BE2C (cell line): ENCODE results near the gene MAPKAP1.
"Not testable (repeated sequence)": the region's sequence is repeated elsewhere in the genome, so short reads cannot be mapped to it uniquely, and the experiment has no call there.

Experiments
- DNase-seq: peaks from one replicate; pipeline ENCODE4 v3.0.0-alpha.2; 2020
- H3K27me3 ChIP-seq: fragments of 250-450 bp; sonication (Bioruptor Pico); 2 replicates; pipeline ENCODE4 v1.5.1; 2020; ENCODE audit warnings: mild to moderate bottlenecking
- H3K36me3 ChIP-seq: fragments of 250-450 bp; sonication (Bioruptor Pico); 2 replicates; pipeline ENCODE4 v1.5.1; 2020; ENCODE audit warnings: mild to moderate bottlenecking
- H3K4me1 ChIP-seq: fragments of 250-450 bp; sonication (Bioruptor Pico); 2 replicates; pipeline ENCODE4 v1.5.1; 2020
- H3K4me3 ChIP-seq: 2 replicates; pipeline ENCODE4 v1.5.1; 2011; ENCODE audit warnings: low read depth, low read length
- H3K9me3 ChIP-seq: fragments of 250-450 bp; sonication (Bioruptor Pico); 2 replicates; pipeline ENCODE4 v1.5.1; 2020
- TF ChIP-seq, protein P1 (sequence below): IDR thresholded peaks from 2 replicates; pipeline ENCODE4 v1.5.1; 2012; ENCODE audit warnings: mild to moderate bottlenecking, low read depth, low read length

MAPKAP1 gene

GRCh38 chr9:125705893-125706292, 1.1 kb downstream of the MAPKAP1 start:
- H3K36me3 ChIP-seq = no peaks in the 10 kb centered on the region
- H3K27me3 ChIP-seq = no peaks in the 10 kb centered on the region
- DNase-seq = no peak
- peak overlapping the region; percentile 91 for H3K4me3 ChIP-seq
- H3K4me1 ChIP-seq = peaks cover 2% of the 10 kb centered on the region
- TF ChIP-seq, protein P1, sequence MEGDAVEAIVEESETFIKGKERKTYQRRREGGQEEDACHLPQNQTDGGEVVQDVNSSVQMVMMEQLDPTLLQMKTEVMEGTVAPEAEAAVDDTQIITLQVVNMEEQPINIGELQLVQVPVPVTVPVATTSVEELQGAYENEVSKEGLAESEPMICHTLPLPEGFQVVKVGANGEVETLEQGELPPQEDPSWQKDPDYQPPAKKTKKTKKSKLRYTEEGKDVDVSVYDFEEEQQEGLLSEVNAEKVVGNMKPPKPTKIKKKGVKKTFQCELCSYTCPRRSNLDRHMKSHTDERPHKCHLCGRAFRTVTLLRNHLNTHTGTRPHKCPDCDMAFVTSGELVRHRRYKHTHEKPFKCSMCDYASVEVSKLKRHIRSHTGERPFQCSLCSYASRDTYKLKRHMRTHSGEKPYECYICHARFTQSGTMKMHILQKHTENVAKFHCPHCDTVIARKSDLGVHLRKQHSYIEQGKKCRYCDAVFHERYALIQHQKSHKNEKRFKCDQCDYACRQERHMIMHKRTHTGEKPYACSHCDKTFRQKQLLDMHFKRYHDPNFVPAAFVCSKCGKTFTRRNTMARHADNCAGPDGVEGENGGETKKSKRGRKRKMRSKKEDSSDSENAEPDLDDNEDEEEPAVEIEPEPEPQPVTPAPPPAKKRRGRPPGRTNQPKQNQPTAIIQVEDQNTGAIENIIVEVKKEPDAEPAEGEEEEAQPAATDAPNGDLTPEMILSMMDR = no peak
- no peaks in the 10 kb centered on the region for H3K9me3 ChIP-seq

- no peaks in the 10 kb centered on the region for H3K36me3 ChIP-seq
- H3K27me3 ChIP-seq = no peaks in the 10 kb centered on the region
- no peak overlapping the region for H3K4me3 ChIP-seq
- no peaks in the 10 kb centered on the region for H3K9me3 ChIP-seq
- H3K4me1 ChIP-seq = peaks cover 2% of the 10 kb centered on the region
- no peak for DNase-seq
- TF ChIP-seq, protein P1 = no peak
Measured at GRCh38 chr9:125703662-125704061, 3.3 kb downstream of the MAPKAP1 start.

DNA sequence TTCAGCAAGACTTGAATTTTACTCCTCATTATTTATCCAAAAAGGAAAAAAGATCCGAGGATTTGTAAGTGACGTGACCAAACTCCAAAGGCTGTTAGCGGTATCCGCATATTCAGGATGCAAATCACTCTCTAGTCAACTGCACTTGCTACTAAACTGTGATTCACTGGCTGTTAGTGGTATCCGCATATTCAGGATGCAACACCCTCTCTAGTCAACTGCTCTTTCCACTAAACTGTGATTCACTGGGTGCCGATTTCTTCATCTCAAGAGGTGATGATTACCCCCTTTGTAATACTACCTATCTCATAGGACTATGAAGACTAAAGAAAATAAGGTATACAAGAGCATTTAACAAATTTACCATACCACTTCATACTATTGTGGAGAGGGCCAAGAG, 5.7 kb downstream of the MAPKAP1 start:
- TF ChIP-seq, protein P1 = no peak
- no peaks in the 10 kb centered on the region for H3K27me3 ChIP-seq
- H3K4me1 ChIP-seq = no peaks in the 10 kb centered on the region; the same call in none of the 2 replicates
- no peaks in the 10 kb centered on the region for H3K36me3 ChIP-seq
- no peaks in the 10 kb centered on the region for H3K9me3 ChIP-seq
- DNase-seq = no peak
- H3K4me3 ChIP-seq = no peak overlapping the region

GRCh38 chr9:125700791-125701190, 6.2 kb downstream of the MAPKAP1 start:
- Histone ChIP-seq H3K36me3 (no peaks in the 10 kb centered on the region), H3K9me3 (no peaks in the 10 kb centered on the region), H3K4me3 (no peak overlapping the region), H3K27me3 (no peaks in the 10 kb centered on the region), H3K4me1 (no peaks in the 10 kb centered on the region; the same call in none of the 2 replicates)
- TF ChIP-seq, protein P1 = no peak
- DNase-seq = no peak

DNA sequence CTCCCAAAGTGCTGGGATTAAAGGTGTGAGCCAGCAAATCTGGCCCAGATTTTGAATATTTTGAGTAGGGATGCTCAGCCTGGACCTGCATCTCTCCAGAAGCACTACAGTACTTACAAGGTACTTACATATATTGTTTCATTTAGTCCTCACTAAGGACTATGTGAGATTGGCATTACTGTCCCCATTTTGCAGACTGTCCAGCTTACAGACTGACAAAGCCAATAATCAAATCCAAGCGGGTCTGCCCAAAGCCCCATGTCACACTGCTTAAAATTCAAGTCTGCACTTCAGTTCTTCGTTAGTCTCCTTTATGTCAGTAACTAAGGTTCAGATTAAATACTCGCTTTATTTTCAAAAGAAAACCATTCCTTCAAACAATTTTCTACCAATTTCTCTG, 7.1 kb downstream of the MAPKAP1 start:
- H3K9me3 ChIP-seq = no peaks in the 10 kb centered on the region
- TF ChIP-seq, protein P1 = no peak
- H3K36me3 ChIP-seq = no peaks in the 10 kb centered on the region
- H3K4me3 ChIP-seq = no peak overlapping the region
- DNase-seq = no peak
- H3K4me1 ChIP-seq = peaks cover 4% of the 10 kb centered on the region
- H3K27me3 ChIP-seq = no peaks in the 10 kb centered on the region

DNA sequence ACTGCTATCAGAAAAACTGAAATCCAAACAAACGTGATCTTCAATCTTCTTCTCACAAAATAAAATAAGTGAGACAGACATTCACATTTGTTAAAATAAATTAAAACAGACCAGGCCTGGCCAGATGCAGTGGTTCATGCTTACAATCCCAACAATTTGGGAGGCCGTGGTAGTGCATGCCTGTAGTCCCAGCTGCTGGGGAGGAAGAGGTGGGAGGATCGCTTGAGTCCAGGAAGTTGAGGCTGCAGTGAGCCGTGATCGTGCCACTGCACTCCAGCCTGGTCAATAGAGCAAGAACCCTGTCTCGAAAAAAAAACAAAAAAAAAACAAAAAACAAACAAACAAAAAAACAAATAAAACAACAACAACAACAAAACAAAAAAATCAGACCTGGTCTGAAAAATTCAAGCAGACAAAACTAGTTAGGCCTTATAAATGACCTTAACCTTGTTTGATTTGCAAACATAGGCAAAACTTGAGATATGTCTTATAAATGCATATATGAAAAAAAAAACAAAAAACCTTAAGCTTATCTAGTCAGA, 10.8 kb downstream of the MAPKAP1 start:
- Histone ChIP-seq H3K36me3 (no peaks in the 10 kb centered on the region), H3K9me3 (no peaks in the 10 kb centered on the region), H3K27me3 (no peaks in the 10 kb centered on the region), H3K4me1 (peaks cover 4% of the 10 kb centered on the region), H3K4me3 (no peak overlapping the region)
- DNase-seq = no peak
- TF ChIP-seq, protein P1 = no peak

- DNase-seq, H3K4me3 ChIP-seq, H3K9me3 ChIP-seq, H3K27me3 ChIP-seq, H3K4me1 ChIP-seq, H3K36me3 ChIP-seq: not testable (repeated sequence)
Measured at GRCh38 chr9:125695548-125695947, 11.5 kb downstream of the MAPKAP1 start.
